K562 (cell line): ENCODE results near the gene TAF1B. TPM values are rescaled to one million over a fixed set of nuclear protein-coding genes. Genes with fewer than 3 reads are reported as not detected.

ENCODE experiments used
- ATAC-seq: fragments of 200-7000 bp; cut with Tn5 transposase; 3 replicates; pipeline ENCODE4 v1.9.1; 2020; ENCODE audit warnings: moderate library complexity
- BruUV-seq: library from RNA; stranded (reverse); fragments of 400-500 nt; replicated peaks from 2 replicates; lab custom pipeline; 2021; lab: Mats Ljungman, UMichigan
- CTCF ChIA-PET: fragments of 300-600 bp; formaldehyde crosslinking; extraction: SDS; loops from one replicate; lab custom pipeline; 2021; ENCODE audit warnings: low intra/inter-chr PET ratio; lab: Yijun Ruan, JAX
- POLR2A ChIA-PET: fragments of 300-600, 350-650 bp; sonication (Branson Sonifier 250); formaldehyde crosslinking; extraction: SDS; loops from one replicate; lab custom pipeline; 2021; ENCODE audit warnings: antibody characterized with exemption, inconsistent platforms; lab: Yijun Ruan, JAX
- DNase-seq, 4 experiments: peaks; one replicate each; pipeline versions ENCODE4 v3.0.0 to v3.0.0-alpha.2; 2011 to 2018; ENCODE audit warnings: low spot score in 3 of 4, mixed read lengths in 3 of 4; ENCODE audit errors: extremely low read depth in 1 of 4
- FAIRE-seq: peaks from 2 replicates; lab custom pipeline; 2011; peaks lifted over from hg19 to GRCh38; lab: Jason Lieb, UNC
- H2AFZ ChIP-seq: 2 replicates; pipeline ENCODE4 v1.6.0; 2011; ENCODE audit warnings: low read depth, low read length, control low read depth, inconsistent platforms
- H3K27ac ChIP-seq: fragments of 200-600 bp; 3 replicates; pipeline ENCODE4 v1.8.0; 2011; ENCODE audit warnings: low read depth, mild to moderate bottlenecking, control low read depth, inconsistent platforms, low read length, moderate library complexity, mixed read lengths; ENCODE audit errors: extremely low read depth
- H3K27me3 ChIP-seq, 2 experiments: fragments of 300-600 bp in 1 of 2; 2 replicates in 1 of 2; 3 replicates in 1 of 2; pipeline versions ENCODE4 v1.6.0 to v1.8.0; 2011; ENCODE audit warnings: inconsistent platforms in 2 of 2, low read length in 2 of 2, mild to moderate bottlenecking in 1 of 2, mixed read lengths in 1 of 2, moderate library complexity in 1 of 2; ENCODE audit not compliant: control insufficient read depth in 2 of 2, insufficient read depth in 2 of 2
- H3K36me3 ChIP-seq: fragments of 300-600 bp; 3 replicates; pipeline ENCODE4 v1.8.0; 2011; ENCODE audit warnings: mild to moderate bottlenecking, low read length, inconsistent platforms; ENCODE audit not compliant: control insufficient read depth, insufficient read depth
- H3K4me1 ChIP-seq, 2 experiments: fragments of 200-600 bp in 1 of 2; replicated peaks in 1 of 2; 2 replicates in 1 of 2; 3 replicates in 1 of 2; pipeline versions ENCODE4 v1.5.1 to v1.8.0; 2011; ENCODE audit warnings: inconsistent platforms in 2 of 2, low read length in 2 of 2, mild to moderate bottlenecking in 1 of 2, mixed read lengths in 1 of 2, moderate library complexity in 1 of 2; ENCODE audit not compliant: control insufficient read depth in 2 of 2, insufficient read depth in 2 of 2
- H3K4me2 ChIP-seq: 2 replicates; pipeline ENCODE4 v1.6.1; 2011; ENCODE audit warnings: low read length, control low read depth, inconsistent platforms, mixed read lengths; ENCODE audit not compliant: insufficient read depth
- H3K4me3 ChIP-seq: fragments of 200-600 bp; sonication (generic), shearing (Covaris generic); 2 replicates; pipeline ENCODE4 v1.5.1; 2016; ENCODE audit warnings: control low read depth, inconsistent platforms
- H3K79me2 ChIP-seq: fragments of 200-600 bp; 3 replicates; pipeline ENCODE4 v1.8.0; 2011; ENCODE audit warnings: low read length, inconsistent platforms; ENCODE audit not compliant: control insufficient read depth, insufficient read depth
- H3K9ac ChIP-seq, 2 experiments: 2 replicates each; pipeline versions ENCODE4 v1.6.0 to v1.6.1; 2011; ENCODE audit warnings: low read depth in 2 of 2, low read length in 2 of 2, control low read depth in 1 of 2, inconsistent platforms in 1 of 2, mild to moderate bottlenecking in 1 of 2, mixed read lengths in 1 of 2; ENCODE audit not compliant: insufficient read depth in 1 of 2
- H3K9me1 ChIP-seq: one replicate; pipeline ENCODE4 v1.6.0; 2011; ENCODE audit warnings: inconsistent platforms, mild to moderate bottlenecking, low read length, moderate library complexity; ENCODE audit not compliant: control insufficient read depth, insufficient read depth
- H3K9me3 ChIP-seq: replicated peaks from 2 replicates; pipeline ENCODE4 v1.5.1; 2011; ENCODE audit warnings: low read depth, low read length, inconsistent platforms; ENCODE audit not compliant: control insufficient read depth, insufficient read depth
- H4K20me1 ChIP-seq: replicated peaks from 2 replicates; pipeline ENCODE4 v1.6.1; 2011; ENCODE audit warnings: low read length, inconsistent platforms, mixed read lengths; ENCODE audit not compliant: control insufficient read depth, insufficient read depth
- ESRRA ChIP-seq: fragments of 450-650 bp; IDR thresholded peaks from 2 replicates; pipeline ENCODE4 v1.6.1; 2014; ENCODE audit warnings: low read depth, mild to moderate bottlenecking, moderate library complexity, borderline replicate concordance
- RBM25 ChIP-seq: fragments of 200-400 bp; formaldehyde crosslinking; IDR thresholded peaks from 2 replicates; pipeline ENCODE4 v1.6.1; 2018; ENCODE audit warnings: low read length, low read depth, moderate library complexity; ENCODE audit not compliant: severe bottlenecking
- WGBS: fragments of 100-300 bp; shearing (Covaris generic); methylation state at CpG from one replicate; pipeline ENCODE4 v1.1.6; 2016; ENCODE audit warnings: low coverage, mixed read lengths; ENCODE audit not compliant: insufficient coverage; ENCODE audit errors: missing lambda C conversion rate; 5-methylcytosine and 5-hydroxymethylcytosine counted together
- in situ Hi-C: fragments of 300-500 bp; cut with MboI; formaldehyde crosslinking; loops from 4 replicates; pipeline ENCODE4 v1.15.0; 2018; ENCODE audit warnings: inconsistent platforms, mixed read lengths
- intact Hi-C: fragments of 100-400 bp; cut with micrococcal nuclease; formaldehyde crosslinking; loops from 2 replicates; pipeline ENCODE4 v1.14.2; 2022
- polyA plus RNA-seq, 8 experiments: library from polyadenylated mRNA; depleted of rRNA in 4 of 8; stranded (reverse) in 5 of 8; unstranded in 3 of 8; fragments of >200 nt; fragmentation: Nextera tagmentation in 2 of 8; fragmentation: Illumina TruSeq in 1 of 8; extraction: Ambion mirVana in 2 of 8; extraction: Trizol in 1 of 8; gene quantifications; 2 replicates each; pipeline versions ENCODE4 v1.2.1 to v1.2.3, GENCODE V29; 2011 to 2014; ENCODE audit warnings: inconsistent platforms in 1 of 8, missing spikeins in 1 of 8
- total RNA-seq, 7 experiments: library from RNA; depleted of rRNA in 6 of 7; stranded (reverse); fragments of >200 nt in 6 of 7; fragmentation: Illumina TruSeq in 2 of 7; extraction: Trizol in 2 of 7; gene quantifications; 2 replicates each; pipeline versions ENCODE4 v1.2.1 to v1.2.3, GENCODE V29; 2011 to 2021; ENCODE audit warnings: low replicate concordance in 1 of 7
- TF ChIP-seq, protein P1 (sequence below): fragments of 250-450 bp; sonication (Bioruptor Pico); IDR thresholded peaks from 2 replicates; pipeline ENCODE4 v1.4.0; 2020

TAF1B gene
- total and polyA plus RNA-seq, 9 of the 15 experiments (the other 6 are each of a cell fraction or from before 2014, with no cell fraction given), result 8.8 to 25.1 (median 17.3) TPM

DNA sequence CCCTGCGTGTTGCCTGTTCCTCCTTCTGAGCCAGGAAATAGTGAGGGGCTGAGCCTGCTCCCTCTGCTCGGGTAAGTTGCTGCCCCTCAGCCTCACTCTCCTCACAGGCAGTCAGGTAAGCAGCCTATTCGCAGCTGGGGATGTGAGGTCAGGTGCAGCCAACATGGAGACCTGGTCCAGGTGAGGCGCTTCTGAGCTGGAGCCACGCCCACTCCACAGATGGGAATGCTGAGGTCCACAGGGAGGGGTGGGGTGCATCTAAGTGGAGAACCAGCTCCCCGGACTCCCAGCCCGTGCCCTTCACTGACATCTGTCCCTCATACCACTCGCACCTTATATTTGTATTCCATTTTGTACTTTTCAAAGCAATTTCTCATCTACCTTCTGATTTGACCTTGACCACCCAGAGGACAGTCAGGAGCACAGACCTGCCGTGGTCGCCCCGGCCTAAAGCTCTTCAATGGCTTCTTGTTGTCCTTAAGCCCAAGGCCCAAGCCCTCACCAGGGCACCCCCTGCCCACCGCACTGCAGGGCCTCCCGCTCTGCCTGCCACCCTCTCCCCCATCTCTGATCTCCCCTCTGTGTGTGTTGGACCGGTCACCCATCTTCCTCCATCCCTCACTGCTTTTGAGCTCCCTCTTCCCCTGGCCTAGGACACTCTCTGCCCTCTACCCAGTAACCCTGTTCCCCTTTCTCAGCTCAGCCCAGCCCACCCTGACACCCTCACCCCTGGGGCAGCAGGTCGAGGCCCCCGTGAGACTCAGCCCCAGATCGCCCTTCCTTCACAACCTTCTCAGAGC lies 49.2 kb upstream of the TAF1B start:
- in situ Hi-C loops, result loop anchor here (10.0 kb wide), 1 partner anchor 641 kb away; no protein-coding TSS in a partner anchor
- CTCF ChIA-PET, result no interaction called here
- no peaks in the 10 kb centered on the region for H4K20me1 ChIP-seq
- TF ChIP-seq, protein P1, sequence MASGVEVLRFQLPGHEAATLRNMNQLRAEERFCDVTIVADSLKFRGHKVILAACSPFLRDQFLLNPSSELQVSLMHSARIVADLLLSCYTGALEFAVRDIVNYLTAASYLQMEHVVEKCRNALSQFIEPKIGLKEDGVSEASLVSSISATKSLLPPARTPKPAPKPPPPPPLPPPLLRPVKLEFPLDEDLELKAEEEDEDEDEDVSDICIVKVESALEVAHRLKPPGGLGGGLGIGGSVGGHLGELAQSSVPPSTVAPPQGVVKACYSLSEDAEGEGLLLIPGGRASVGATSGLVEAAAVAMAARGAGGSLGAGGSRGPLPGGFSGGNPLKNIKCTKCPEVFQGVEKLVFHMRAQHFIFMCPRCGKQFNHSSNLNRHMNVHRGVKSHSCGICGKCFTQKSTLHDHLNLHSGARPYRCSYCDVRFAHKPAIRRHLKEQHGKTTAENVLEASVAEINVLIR (CRISPR knock-in tag), result no peak
- TF ChIP-seq ESRRA (peak; percentile 62), RBM25 (peak; percentile 47)
- TF ChIP-seq, all 486 proteins: peak for 2
- Histone ChIP-seq H3K36me3 (no peaks in the 10 kb centered on the region), H3K79me2 (no peaks in the 10 kb centered on the region), H3K27ac (no peak overlapping the region), H3K4me2 (no peak overlapping the region), H3K9me1 (no peaks in the 10 kb centered on the region), H3K9me3 (no peaks in the 10 kb centered on the region), H3K27me3 (peaks cover 0 to 8% of the 10 kb centered on the region in 2 experiments; a peak in 1 of 5 replicates), H3K4me1 (peaks cover 0 to 7% of the 10 kb centered on the region in 2 experiments; a peak in 2 of 5 replicates), H3K9ac (no peak overlapping the region), H3K4me3 (no peak overlapping the region), H2AFZ (no peak overlapping the region)
- FAIRE-seq, result no peak
- no TSS peak for BruUV-seq
- WGBS, result 23% methylated on average over 17 of the region's 17 CpGs
- intact Hi-C loops, result no loop called here
- ATAC-seq, result no peak
- POLR2A ChIA-PET, result interaction anchor here (1.2 to 1.5 kb wide), 2 partner anchors 11 to 21 kb away, joined by 4 to 6 read pairs; no protein-coding TSS in a partner anchor
- no peak for DNase-seq
